ENCODE data around the gene VPS13D.

DNA sequence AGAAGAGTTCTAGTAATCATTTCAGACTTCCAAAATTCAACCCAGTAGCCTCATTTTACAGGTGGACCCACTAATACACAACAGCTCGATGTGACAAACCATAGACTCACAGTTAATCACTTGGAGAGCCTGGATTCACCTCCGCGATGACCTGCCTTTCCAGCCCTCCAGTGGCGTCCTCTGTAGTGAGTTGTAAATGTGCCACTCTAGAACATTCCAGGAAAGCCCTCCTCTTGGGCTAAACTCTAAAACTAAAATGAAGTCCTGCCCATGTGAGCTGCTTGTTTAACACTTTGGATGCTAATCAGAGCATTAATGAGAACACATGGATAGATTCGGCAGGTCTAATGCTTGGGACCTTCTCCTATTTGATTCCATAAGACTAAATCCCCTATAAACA lies 247.5 kb downstream of the VPS13D start:
- TF ChIP-seq TCF7 (CRISPR knock-in tag; IDR thresholded peaks at IDR 0.05; ENCODE audit: low read depth) (no peak), TEAD4 (CRISPR knock-in tag; IDR thresholded peaks at IDR 0.05) (no peak), MAX (CRISPR knock-in tag; IDR thresholded peaks at IDR 0.05) (no peak)
- TF ChIP-seq, protein P1, sequence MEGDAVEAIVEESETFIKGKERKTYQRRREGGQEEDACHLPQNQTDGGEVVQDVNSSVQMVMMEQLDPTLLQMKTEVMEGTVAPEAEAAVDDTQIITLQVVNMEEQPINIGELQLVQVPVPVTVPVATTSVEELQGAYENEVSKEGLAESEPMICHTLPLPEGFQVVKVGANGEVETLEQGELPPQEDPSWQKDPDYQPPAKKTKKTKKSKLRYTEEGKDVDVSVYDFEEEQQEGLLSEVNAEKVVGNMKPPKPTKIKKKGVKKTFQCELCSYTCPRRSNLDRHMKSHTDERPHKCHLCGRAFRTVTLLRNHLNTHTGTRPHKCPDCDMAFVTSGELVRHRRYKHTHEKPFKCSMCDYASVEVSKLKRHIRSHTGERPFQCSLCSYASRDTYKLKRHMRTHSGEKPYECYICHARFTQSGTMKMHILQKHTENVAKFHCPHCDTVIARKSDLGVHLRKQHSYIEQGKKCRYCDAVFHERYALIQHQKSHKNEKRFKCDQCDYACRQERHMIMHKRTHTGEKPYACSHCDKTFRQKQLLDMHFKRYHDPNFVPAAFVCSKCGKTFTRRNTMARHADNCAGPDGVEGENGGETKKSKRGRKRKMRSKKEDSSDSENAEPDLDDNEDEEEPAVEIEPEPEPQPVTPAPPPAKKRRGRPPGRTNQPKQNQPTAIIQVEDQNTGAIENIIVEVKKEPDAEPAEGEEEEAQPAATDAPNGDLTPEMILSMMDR (IDR thresholded peaks at IDR 0.05) = no peak

Measured in WTC11 (cell line).